NCI-H774 (cell line): ENCODE results near the gene UNC13C.

Experiments
- DNase-seq: peaks from one replicate; lab custom pipeline; 2025; lab: John Stamatoyannopoulos, UW

Gene UNC13C

DNA sequence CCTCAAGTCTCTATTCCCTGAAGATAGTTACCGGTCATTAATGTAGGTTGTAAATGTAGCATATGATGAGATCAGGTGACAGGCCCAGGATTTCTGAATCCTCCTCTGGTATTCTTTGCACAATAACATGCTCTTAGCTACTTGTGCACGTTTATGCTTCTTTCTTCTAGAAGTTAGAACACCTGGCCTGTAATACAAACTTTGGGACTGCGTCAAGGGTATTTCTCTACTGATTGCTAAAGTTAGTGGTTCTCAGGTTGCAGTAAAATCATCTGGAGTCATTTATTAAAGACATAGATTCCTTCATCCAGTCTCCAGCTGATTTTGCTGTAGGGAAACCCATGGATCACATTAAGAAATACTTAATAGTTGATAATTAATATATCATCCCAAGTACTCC is 48.0 kb downstream of the UNC13C start:
- DNase-seq, result no peak

DNA sequence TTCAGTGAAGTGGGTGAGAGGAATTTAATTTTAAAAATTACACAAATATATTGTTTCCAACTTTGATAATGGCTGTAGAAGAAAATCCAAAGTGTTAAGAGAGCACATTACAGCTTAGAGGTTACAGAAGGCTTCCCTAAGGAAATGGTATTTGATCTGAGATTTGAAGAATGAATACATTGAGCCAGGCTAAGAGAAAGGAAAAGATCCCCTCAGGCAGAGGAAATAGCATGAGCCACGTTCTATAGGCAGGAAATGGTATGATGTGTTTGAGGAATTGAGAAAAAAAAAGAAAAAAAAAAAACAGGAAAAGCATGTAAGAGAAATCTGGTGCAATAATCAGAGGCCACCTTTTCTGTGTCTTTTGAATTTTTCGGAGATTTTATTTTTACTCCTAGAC is 48.6 kb downstream of the UNC13C start:
- DNase-seq, result no peak

DNA sequence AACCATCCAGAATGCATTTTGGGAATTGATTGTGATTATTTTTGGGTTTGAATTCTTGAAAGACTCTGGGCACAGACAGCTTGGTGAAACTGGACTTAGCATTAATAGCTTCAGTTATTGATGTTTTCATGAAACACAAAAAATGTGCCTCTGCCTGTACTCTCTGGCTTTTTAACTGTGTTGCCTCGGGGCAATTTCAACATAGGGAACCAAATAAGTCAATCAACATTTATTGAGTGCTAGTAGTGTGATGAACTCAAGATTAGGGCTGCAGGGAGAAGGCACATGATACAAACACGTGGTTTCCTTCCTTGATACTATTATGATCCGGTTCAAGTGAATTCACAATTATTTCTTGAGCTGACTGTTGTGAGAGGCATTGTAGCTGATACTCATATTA is 50.8 kb downstream of the UNC13C start:
- DNase-seq, result no peak

DNA sequence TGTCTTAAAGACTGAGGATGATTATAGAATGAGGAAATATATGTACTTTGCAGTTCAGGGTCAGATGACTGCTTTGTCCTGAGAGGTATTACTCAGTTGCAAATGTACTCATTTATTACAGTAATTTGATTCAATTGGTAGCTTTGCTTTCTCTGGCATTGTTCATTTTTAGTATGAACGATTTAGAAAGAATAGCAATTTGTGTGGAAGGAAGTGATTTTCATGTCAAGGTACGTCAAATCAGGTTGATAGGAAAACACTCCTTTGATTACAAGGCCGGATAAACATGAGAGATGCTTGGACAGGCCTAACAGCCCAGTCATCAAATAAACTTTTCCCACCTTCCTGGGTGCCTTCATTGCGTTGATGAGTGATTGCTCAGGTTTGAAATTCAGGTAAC is 53.8 kb downstream of the UNC13C start:
- no peak for DNase-seq

DNA sequence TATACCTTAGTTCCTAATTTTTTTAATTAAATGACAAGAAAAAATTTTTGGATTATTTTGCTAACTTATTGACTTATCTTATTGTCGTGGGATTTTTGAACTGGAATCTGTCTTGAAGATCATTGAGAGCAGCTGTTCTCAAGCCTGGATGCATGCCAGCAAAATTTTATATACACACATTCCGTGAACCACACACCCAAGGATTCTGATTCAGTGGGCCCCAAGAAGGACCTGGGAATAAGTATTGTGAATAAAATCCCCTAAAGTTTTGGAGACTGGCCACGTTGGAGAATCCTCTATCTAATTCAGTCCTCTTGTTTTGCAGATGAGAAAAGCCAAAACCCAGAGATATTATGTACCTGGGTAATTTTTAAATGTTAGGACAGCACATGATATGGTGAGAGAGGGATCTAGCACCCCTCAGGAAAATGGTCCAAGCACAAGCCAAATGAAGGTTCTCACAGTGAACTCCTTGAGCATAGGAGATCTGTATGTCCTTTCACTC is 55.2 kb downstream of the UNC13C start:
- DNase-seq, result no peak

DNA sequence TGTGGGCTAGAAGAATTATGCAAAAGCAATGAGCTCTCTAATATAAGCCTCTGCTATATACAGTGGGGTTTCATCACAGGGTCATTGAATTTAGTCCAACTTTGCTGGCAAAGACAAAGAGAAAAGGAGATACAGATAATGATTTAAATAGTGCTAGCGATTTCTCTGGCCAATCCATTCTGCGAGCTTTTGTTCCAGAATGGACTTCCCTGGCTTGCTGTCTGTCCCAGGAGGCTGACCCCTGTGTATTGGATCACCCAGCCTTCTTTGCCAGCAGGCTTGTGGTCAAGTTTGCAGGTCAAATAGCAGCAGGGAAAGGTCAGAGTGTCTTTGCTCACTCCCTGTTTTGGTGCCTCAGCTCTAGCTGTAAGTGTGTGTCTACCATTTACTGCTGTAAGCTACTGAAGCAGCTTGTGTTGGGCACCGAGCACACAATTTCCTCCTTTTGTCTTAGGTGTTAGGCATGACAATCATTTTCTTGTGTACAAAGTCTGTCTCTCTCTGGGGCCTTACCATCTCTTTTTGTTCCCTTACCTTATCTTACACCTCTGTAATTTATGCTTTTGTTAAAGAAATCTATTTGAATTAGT is 55.7 kb downstream of the UNC13C start:
- no peak for DNase-seq

DNA sequence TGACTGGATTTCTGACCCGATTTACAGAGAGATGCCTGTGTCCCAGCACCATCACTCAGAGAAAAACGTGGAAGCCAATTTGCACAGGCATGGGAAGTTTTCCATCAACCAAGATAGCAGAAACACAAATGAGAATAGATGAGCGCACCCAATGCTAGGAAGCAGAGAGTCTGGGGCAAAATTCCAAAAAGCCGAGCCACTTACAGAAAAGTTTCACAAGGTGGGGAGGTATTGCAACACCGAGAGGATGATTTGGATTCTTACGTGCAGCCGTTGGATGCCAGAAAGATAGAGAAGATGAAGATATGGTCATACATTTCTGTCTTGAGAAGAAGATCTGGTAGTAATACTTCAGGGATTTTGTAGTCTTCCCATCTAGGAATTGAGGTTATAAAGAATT is 57.4 kb downstream of the UNC13C start:
- DNase-seq, result no peak

DNA sequence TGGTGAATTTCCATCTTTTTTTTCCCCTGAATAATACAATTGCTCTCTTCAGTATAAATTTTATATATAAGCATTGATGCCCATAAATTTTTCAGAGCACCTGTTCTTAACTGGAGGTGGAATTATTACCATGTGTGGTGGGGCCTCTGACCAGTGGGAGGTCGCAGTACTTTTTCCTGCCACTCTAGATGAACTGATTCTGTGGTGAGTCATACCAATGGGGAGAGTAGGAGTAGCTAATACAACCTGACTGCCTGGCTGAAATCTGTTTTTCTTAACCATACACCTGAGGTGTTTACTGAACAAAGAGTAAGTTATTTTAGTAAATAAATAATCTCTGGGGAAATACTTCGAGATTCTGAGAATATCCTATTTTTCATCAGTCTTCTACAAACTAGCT is 67.2 kb downstream of the UNC13C start:
- DNase-seq, result no peak

DNA sequence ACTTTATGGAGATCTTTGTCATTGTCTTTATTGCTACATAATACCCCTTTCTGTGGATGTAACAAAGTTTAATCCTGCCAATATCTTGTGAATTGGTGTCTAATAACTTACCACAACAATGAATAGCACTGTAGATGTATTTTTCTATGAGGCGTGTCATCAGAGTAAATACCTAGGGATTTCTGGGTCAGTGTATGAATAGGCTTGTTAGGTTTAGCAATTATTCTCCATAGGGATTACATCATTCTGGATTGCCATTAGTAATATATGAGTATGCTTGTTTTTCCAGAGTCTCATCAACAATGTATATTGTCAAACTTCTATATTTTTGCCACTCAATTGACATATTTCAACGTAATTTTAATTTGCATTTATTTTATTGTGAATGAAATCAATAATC is 67.9 kb downstream of the UNC13C start:
- no peak for DNase-seq

DNA sequence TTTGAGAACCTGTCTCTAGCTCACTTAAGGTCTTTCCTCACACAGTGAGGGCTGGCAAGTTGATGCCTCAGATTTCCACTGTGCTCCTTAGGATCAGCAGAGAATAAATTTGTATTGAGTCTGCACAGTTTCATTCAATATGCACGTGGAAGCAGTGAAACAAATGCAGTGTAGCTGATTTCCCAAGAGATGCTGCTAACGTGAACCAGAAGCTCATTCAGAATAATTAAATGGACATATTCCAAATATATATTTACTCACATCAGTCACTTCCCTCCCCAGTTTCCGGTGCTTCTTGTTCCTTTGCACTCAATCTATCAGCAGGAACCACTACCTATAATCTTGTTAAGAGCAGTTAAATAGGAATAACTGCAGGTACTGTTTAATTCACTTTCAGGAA is 86.1 kb downstream of the UNC13C start:
- DNase-seq, result no peak

DNA sequence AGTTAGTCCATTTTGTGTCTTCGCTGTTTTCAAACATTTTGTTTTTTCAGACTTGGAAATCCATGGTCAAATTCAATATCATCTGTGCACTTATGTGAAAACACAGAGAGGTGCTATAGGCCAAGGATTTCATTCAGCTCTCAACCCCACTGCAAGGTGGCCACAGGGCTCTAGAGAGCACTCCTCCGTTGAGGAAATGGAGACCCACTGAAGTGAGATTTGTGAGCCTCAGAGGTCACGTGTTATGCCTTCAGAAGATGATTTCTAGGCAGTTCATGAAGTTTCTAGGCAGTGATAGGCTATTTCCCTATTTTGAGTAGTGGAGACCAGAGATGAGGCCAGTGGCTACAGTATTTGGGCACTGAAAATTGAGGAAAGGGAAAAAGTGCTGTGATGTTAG is 88.2 kb downstream of the UNC13C start:
- no peak for DNase-seq

DNA sequence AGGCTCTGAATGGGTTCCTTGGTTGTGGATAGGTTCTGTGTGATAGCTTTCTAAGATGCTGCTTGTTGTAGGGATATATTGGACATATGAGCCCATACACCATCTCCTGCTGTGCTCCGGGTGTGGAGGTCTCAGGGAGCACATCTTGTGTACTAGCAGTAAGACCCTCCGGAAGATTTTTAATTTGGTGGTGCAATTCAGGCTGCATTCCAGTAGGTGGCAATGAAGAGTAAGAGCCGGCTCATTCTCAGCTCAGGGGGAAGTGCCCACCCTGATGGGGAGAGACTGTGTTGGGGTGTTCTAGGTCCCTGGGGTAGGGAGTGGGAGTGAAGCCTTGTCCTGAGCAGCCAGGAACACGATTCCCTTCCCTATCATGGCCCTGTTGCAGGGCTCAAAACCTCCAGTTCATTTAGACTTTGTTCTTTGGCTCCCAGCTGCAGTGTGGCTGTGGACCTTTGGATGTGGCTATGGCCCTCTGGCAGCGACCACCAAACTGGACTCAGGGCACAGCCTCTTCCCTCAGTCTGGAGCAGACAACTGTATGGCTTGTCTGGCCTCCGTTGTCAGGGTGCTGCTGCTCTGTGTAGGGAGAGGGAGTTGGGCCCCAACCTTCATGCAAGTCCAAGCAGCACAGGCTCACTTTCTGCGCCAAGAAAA is 104.7 kb downstream of the UNC13C start:
- no peak for DNase-seq

DNA sequence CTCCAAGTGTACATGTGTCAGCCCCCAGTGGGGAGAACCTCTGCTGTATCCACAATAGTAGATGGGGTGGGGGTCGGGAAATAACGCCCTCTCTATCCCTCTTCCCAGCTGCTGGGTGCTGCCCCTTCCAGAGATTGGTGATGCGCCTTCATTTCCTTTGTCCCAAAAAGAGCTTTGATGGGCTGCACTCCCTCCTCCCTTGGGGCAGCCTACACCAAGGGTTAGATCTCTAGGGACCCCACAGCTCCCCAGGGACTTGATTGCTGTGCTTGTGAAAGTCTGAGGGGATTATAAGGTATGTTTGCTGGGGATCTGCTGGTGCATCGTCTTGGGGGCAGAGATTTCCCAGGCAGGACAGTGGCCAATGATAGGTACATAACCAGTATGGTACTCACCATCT is 105.3 kb downstream of the UNC13C start:
- no peak for DNase-seq

DNA sequence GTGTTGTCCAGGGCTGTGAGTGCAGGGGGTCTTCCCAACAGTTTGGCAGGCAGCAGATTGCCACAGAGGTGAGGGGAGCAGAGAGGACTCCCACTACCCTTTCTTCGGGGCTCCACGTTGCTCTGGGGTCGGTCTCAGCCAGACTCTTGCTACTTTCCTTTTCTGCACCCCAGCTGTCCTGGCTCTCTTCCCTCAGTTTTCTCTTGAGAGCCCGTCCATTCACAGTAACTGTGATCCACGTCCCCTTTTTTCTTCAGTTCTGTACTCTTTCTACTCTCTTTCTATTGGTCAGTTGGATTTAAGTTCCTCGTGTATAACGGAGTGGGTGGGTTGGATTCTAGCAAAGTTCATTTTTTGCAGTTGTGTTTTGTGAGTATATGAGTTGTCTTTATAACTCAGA is 105.8 kb downstream of the UNC13C start:
- no peak for DNase-seq

DNA sequence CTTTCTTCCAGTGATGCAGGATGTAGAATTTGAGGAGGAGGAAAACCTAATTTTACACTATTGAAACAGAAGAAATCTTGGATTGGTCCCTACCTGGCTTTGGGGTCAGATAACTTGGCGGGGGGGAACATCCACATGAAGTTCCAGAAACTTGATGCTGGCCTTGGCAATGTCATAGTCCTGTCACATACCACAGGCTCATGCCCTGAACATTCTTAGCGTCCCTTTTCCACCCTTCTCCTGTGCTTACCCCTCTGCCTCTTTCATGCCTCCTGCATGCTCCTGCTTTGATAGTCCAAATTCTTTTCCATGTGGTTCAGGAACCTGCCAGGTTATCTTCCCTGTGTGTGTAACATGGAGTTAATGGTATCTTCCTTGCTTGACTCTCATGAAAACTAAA is 110.6 kb downstream of the UNC13C start:
- DNase-seq, result no peak

DNA sequence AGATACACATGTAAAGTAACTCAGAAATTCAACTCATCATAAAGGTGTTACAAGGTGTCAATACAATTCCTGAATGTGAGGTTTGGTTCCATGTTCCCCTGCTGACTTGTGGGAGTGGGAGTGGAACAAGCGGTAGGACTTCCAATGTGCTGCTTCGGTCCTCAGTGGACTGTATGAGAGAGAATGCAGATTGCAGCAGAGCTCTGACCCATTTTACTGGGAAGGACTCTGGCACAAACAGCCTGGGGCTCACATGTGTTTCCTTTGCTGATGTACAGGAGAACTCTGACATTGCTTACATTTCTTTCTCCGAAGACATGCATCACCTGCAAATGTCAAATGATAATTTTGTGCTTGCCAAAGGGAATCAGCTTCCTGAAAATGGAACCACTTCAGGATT is 111.5 kb downstream of the UNC13C start:
- DNase-seq, result no peak

DNA sequence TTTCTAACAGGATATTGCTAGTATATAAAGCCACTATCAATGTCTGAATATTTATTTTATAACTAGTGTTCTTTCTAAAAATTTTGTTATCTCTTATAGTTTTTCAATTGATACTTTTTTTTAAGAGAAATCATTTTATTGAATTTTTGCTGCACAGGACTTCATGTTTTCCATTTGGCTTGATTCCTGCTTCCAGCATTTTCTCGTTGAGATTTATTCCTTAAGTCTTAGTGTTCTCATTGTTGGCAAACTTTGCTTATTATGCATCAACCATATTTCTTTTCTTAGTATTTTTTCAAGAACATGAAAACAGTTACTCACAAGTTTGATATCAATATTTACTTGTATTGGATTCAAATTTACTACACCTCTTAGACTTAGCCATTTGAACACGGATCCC is 113.4 kb downstream of the UNC13C start:
- DNase-seq, result no peak

DNA sequence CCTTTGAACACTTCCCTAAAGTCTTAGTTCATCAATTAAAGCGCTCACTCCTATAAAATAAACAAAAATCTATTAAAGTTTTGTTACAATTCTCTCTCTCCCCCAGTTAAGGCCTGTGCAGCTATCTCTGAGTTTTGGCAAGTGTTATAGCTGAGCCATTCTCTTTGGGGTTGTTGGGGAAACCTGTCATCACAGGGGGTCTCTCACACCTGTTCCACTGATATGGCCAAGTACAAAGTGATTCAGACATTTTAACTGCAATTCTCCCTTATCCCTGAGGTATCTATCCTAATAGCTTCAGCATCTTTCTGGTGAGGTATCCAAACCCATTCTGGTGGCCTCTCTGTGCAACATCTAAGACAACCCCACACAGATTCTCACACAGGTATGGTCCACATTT is 116.4 kb downstream of the UNC13C start:
- DNase-seq, result no peak

DNA sequence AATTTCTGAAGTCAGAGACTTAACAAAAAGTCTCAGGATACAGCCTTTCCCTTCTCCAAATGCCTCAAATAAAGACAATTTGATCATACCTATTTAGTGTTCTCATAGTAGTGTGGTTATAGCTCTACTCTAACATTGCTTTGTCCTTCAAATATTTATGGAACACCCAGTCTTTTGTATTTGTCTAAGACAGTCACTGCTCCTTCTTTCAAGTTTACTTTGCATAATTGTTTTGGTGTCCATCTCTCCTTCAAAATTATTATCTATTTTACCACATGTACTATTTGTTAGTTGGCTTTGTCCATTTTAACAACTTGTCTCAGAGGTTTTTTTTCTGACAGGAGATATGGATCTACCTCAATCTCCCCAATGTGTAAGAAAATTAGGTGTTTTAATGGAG is 118.8 kb downstream of the UNC13C start:
- DNase-seq, result no peak

DNA sequence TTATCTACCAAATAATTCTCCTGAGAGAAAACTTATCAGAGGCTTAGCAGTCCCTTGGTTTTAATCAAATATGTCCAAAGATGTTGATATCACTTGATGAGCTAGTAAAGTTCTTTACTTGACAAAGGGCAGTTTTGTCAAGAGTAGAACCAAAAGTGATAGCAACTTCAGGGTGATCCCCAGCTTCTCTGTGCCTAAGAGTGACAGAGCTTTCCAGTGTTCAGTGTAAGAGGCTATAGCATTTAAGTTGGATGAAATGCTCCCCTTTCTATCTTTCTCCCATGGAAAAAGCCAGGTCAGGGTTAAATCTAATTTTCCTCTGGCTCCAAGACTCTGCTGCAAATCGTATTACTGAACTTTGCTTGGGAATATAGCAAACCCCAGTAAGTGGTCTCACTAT is 120.8 kb downstream of the UNC13C start:
- DNase-seq, result no peak

DNA sequence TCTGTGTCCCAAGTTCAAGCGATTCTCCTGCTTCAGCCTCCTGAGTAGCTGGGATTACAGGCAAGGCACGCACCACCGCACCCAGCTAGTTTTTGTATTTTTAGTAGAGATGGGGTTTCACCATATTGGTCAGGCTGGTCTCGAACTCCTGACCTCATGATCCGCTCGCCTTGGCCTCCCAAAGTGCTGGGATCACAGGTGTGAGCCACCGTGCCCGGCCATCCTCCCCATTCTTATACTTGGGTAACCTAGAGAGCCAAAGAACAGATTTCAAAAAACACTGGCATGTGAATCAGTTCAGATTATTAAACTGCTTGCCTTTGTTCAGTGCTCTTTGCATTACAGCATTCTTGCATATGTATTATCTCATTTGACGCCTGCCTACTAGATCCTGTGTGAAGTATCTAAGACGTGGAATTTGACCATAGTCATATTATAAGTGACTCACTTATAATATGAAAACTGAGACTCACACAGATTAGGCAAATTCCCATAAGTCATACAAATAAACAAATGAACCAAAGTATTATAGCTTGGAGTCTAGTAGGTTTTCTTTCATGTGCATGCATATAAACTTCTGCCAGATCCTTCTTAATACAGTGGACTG is 123.5 kb downstream of the UNC13C start:
- DNase-seq, result no peak

DNA sequence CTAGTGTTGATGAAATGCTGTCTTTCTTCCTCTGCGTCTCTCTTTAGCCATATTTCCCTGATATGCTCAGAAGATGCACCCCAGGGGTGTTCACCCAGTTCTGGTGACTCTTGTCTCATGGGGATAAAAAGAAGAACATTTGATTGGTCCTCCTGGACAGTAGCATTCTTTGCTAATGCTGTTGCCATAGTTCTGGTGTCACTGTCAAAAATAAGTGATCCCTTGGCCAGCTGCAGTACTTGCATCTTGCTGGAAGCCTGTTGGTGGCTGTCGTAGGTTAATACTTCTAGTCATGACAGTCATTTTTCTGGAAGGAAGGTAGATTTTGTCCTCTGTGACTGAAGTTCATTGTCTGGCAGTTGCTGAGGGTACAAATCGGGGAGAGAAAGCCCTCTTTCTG is 124.5 kb downstream of the UNC13C start:
- no peak for DNase-seq

DNA sequence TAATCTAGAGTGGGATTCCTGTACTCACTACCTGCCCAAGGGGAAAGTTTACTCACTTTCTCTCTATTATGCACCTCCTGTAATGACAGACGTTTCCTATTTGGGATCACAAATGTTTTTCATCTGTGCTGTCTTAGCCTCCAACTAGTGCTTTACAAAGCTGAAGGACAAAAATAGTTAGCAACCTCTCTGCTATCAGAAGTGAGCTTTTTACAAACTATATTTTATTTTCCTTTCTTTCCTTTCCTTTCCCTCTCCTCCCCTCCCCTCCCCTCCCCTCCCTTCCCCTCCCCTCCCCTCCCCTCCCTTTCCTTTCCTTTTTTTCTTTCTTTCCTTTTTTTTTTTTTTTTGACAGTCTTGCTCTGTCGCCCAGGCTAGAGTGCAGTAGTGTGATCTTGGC is 130.8 kb downstream of the UNC13C start:
- no peak for DNase-seq

DNA sequence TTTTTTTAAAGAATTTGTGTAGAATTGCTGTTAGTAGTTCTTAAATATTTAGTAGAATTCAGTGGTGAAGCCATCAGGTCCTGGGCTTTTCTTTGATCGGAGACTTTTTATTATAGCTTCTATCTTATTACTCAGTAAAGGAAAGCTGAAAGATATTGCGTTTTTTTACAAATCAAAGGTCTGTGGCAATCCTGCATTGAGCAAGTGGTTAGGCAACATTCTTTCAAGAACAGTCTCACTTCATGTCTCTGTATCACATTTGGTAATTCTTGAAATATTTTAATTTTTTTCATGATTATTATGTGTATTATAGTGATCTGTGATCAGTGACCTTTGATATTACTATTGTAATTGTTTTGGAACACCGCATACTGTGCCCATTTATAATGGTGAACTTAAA is 140.8 kb downstream of the UNC13C start:
- DNase-seq, result no peak
